Dedifferentiated amniotic fluid mesenchymal stem cell (primary cell): ENCODE measurements around the gene CABP7.

Source experiments
- DNase-seq: peaks from one replicate; pipeline ENCODE4 v3.0.0-alpha.2; 2016; ENCODE audit errors: extremely low spot score

CABP7 gene

GRCh38 chr22:29722587-29722986, 2.8 kb downstream of the CABP7 start:
- DNase-seq, result no peak

- no peak for DNase-seq
Observed at GRCh38 chr22:29723766-29724165, 4.0 kb downstream of the CABP7 start.

- no peak for DNase-seq
Observed at GRCh38 chr22:29724843-29725242, 5.0 kb downstream of the CABP7 start.

- DNase-seq, result no peak
Observed at GRCh38 chr22:29726106-29726505, 6.3 kb downstream of the CABP7 start.

- no peak for DNase-seq
Observed at GRCh38 chr22:29726512-29727130, 6.8 kb downstream of the CABP7 start.

- no peak for DNase-seq
Observed at GRCh38 chr22:29727131-29727523, 7.3 kb downstream of the CABP7 start.

- DNase-seq, result no peak
Observed at GRCh38 chr22:29729161-29729560, 9.4 kb downstream of the CABP7 start.

GRCh38 chr22:29731058-29731850, 11.5 kb downstream of the CABP7 start:
- no peak for DNase-seq

GRCh38 chr22:29732883-29733282, 13.1 kb downstream of the CABP7 start:
- no peak for DNase-seq

GRCh38 chr22:29733362-29734201, 13.8 kb downstream of the CABP7 start:
- DNase-seq, result no peak

GRCh38 chr22:29734406-29734805, 14.6 kb downstream of the CABP7 start:
- DNase-seq, result no peak

GRCh38 chr22:29734838-29735237, 15.0 kb downstream of the CABP7 start:
- DNase-seq, result no peak

GRCh38 chr22:29735416-29735815, 15.6 kb downstream of the CABP7 start:
- DNase-seq, result no peak

- no peak for DNase-seq
Observed at GRCh38 chr22:29737251-29738117, 17.7 kb downstream of the CABP7 start.

GRCh38 chr22:29738118-29738815, 18.5 kb downstream of the CABP7 start:
- no peak for DNase-seq

GRCh38 chr22:29739346-29739875, 19.6 kb downstream of the CABP7 start:
- DNase-seq, result no peak

- no peak for DNase-seq
Observed at GRCh38 chr22:29740216-29740615, 20.4 kb downstream of the CABP7 start.

- no peak for DNase-seq
Observed at GRCh38 chr22:29741926-29742325, 22.1 kb downstream of the CABP7 start.

- no peak for DNase-seq
Observed at GRCh38 chr22:29742326-29742725, 22.5 kb downstream of the CABP7 start.

- DNase-seq, result peak; percentile 67
Observed at GRCh38 chr22:29744902-29745301, 25.1 kb downstream of the CABP7 start.

- DNase-seq, result no peak
Observed at GRCh38 chr22:29747832-29748231, 28.0 kb downstream of the CABP7 start.
